ENCODE measurements around the gene TUBG2.
A peak's percentile ranks its signal among the peaks of the same experiment; 100 is the strongest.

The TUBG2 gene

GRCh38 chr17:42677921-42678781, 19.1 kb downstream of the TUBG2 start:
- H3K4me3 ChIP-seq (ENCODE audit: control insufficient read depth, low read depth, low read length), result peak overlapping the region; percentile 64
- TF ChIP-seq CTCF (IDR thresholded peaks at IDR 0.05; ENCODE audit: control insufficient read depth, insufficient read depth, low read depth, low read length, missing control alignments), result no peak
- no peak for DNase-seq (ENCODE audit: low read depth)

GRCh38 chr17:42678951-42679491, 19.9 kb downstream of the TUBG2 start:
- TF ChIP-seq CTCF (IDR thresholded peaks at IDR 0.05; ENCODE audit: control insufficient read depth, insufficient read depth, low read depth, low read length, missing control alignments), result no peak
- no peak for DNase-seq (ENCODE audit: low read depth)
- H3K4me3 ChIP-seq (ENCODE audit: control insufficient read depth, low read depth, low read length), result no peak overlapping the region; the same call in 1 of the 2 replicates

- TF ChIP-seq CTCF (IDR thresholded peaks at IDR 0.05; ENCODE audit: control insufficient read depth, insufficient read depth, low read depth, low read length, missing control alignments), result peak; percentile 57
- no peak overlapping the region; the same call in 1 of the 2 replicates for H3K4me3 ChIP-seq (ENCODE audit: control insufficient read depth, low read depth, low read length)
- DNase-seq (ENCODE audit: low read depth), result no peak
Observed at GRCh38 chr17:42679492-42680330, 20.6 kb downstream of the TUBG2 start.

DNA sequence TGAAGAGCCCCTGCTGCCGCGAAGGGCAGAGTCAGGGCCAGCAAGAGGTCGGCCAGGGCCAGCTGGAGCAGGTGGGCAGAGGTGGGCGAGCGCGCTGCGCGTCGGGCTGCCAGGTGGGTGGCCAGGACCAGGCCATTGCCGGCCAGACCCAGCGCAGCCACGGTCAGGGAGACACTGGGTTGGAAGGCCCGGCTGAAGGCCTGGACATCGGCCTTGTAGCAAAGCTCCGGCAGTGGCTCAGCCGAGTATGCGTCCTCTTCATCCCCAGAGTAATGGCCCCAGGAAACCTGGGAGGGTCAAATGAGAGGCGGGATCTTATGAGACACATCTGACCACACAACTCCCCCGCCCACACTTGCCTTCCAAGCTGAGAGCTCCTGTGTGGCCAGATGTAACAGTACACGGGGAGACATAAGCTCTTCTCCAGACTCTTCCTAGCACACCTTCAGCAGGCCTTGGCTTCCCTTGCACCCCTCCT, 21.3 kb downstream of the TUBG2 start:
- DNase-seq (ENCODE audit: low read depth), result no peak
- no peak overlapping the region for H3K4me3 ChIP-seq (ENCODE audit: control insufficient read depth, low read depth, low read length)
- no peak for TF ChIP-seq CTCF (IDR thresholded peaks at IDR 0.05; ENCODE audit: control insufficient read depth, insufficient read depth, low read depth, low read length, missing control alignments)

DNA sequence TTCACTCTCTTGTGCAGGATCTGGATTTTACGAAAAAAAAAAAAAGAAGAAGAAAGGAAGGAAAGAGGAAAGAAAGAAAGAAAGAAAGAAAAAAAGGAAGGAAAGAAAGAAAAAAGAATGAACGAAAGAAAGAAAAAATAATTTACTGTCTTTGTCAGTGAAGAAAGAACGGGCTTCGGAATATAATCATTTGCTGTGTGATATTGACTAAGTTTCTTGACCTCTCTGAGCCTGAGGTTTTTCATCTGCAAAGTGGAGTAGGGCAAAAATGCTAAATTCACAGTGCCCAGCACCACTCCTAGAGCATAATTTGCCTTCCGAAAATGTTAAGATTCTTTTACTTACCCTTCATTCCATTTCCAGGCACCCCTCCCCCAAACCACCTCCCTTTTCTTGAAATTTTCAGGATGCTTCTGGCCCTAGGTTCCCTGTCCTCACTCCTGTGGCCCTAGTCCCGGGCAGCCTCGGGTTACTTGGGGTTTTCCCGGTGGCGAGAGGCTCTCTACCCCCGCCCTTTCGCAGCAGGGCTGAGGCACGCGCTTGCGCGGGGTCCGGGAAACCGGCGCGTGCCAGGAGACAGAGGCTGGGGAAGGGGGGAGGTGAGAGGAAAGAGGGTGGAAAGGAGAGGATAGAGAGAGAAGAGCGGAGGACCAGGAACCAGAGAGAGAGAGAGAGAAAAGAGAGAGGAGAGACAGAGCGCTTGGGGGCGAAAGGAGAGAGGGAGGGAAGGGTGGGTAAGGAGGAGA, 23.1 kb downstream of the TUBG2 start, which contains the start of gene CNTNAP1:
TSS of gene CNTNAP1 (plus strand) at position 556 of the 746 bp plus-strand sequence. CDS start 299 bp downstream, outside the sequence.
- H3K4me3 ChIP-seq (ENCODE audit: control insufficient read depth, low read depth, low read length), result peak within 1 kb of the TSS; percentile 69
- no peak for DNase-seq (ENCODE audit: low read depth)
- no peak for TF ChIP-seq CTCF (IDR thresholded peaks at IDR 0.05; ENCODE audit: control insufficient read depth, insufficient read depth, low read depth, low read length, missing control alignments)

Data from AG09309 (cell line).